Thoracic aorta (tissue), 2 donors: ENCODE results near the gene PHOSPHO2. TPM values are rescaled to one million over a fixed set of nuclear protein-coding genes. Genes with fewer than 3 reads are reported as not detected.

Experiments used
- ATAC-seq: fragments of 150-250 bp; one replicate; pipeline ENCODE4 v1.8.0; 2017; ENCODE audit warnings: low read depth; ENCODE audit not compliant: insufficient number of reproducible peaks, low FRiP score
- DNase-seq: peaks from one replicate; pipeline ENCODE4 v3.0.0-alpha.2; 2020; ENCODE audit warnings: low spot score
- H3K27ac ChIP-seq, 2 donors: fragments of 200-600 bp; sonication (generic); 1 replicate in 1 of 2; 2 replicates in 1 of 2; pipeline ENCODE4 v1.5.1; 2016; ENCODE audit warnings: mild to moderate bottlenecking in 2 of 2, moderate library complexity in 2 of 2
- H3K27me3 ChIP-seq: fragments of 200-600 bp; sonication (generic); replicated peaks from 2 replicates; pipeline ENCODE4 v1.6.0; 2016; ENCODE audit warnings: mild to moderate bottlenecking; ENCODE audit not compliant: insufficient read depth
- H3K36me3 ChIP-seq: fragments of 200-600 bp; sonication (generic); one replicate; pipeline ENCODE4 v1.5.1; 2016
- H3K4me1 ChIP-seq, 2 donors: fragments of 200-600 bp; sonication (generic); 1 replicate in 1 of 2; 2 replicates in 1 of 2; pipeline versions ENCODE4 v1.5.1 to v1.6.0; 2016; ENCODE audit warnings: low read depth in 2 of 2, mild to moderate bottlenecking in 1 of 2; ENCODE audit not compliant: control insufficient read depth in 1 of 2
- H3K4me3 ChIP-seq: fragments of 200-600 bp; sonication (generic); 2 replicates; pipeline ENCODE4 v1.5.1; 2016; ENCODE audit warnings: mild to moderate bottlenecking
- H3K9me3 ChIP-seq: fragments of 200-600 bp; sonication (generic); 2 replicates; pipeline ENCODE4 v1.5.1; 2016
- CTCF ChIP-seq: fragments of 200-600 bp; sonication (generic); IDR thresholded peaks from one replicate; pipeline ENCODE4 v1.5.1; 2019; ENCODE audit warnings: antibody characterized with exemption
- total RNA-seq, 2 donors: library from RNA; depleted of rRNA; stranded (reverse); fragments of >200 nt; gene quantifications; one replicate each; pipeline versions ENCODE4 v1.1.0 to v1.2.3, GENCODE V29; 2016

Gene PHOSPHO2
- total RNA-seq, 2 donors from 2014 or later, result 0.92 to 3.2 TPM

- no peak for TF ChIP-seq CTCF
Measured at GRCh38 chr2:169672406-169672805, 21.9 kb upstream of the PHOSPHO2 start.

GRCh38 chr2:169673106-169673505 lies 21.2 kb upstream of the PHOSPHO2 start:
- H3K4me3 ChIP-seq, result no peak overlapping the region
- H3K9me3 ChIP-seq, result no peaks in the 10 kb centered on the region
- DNase-seq, result no peak
- no peak overlapping the region for H3K27ac ChIP-seq
- ATAC-seq, result no peak
- H3K27me3 ChIP-seq, result no peaks in the 10 kb centered on the region
- H3K4me1 ChIP-seq, result no peaks in the 10 kb centered on the region
- H3K36me3 ChIP-seq, result no peaks in the 10 kb centered on the region
- TF ChIP-seq CTCF, result no peak

More at GRCh38 chr2:169672406-169672805, 21.9 kb upstream of the PHOSPHO2 start:
- DNase-seq (no peak), ATAC-seq (no peak)
- H3K4me3 ChIP-seq, result no peak overlapping the region
- no peaks in the 10 kb centered on the region for H3K9me3 ChIP-seq
- H3K27ac ChIP-seq, result no peak overlapping the region
- H3K27me3 ChIP-seq, result no peaks in the 10 kb centered on the region
- H3K36me3 ChIP-seq, result no peaks in the 10 kb centered on the region
- H3K4me1 ChIP-seq, result no peaks in the 10 kb centered on the region

GRCh38 chr2:169673921-169674320 lies 20.3 kb upstream of the PHOSPHO2 start:
- Histone ChIP-seq H3K4me3 (no peak overlapping the region), H3K27me3 (no peaks in the 10 kb centered on the region), H3K36me3 (no peaks in the 10 kb centered on the region), H3K9me3 (no peaks in the 10 kb centered on the region), H3K27ac (no peak overlapping the region), H3K4me1 (no peaks in the 10 kb centered on the region)
- no peak for DNase-seq
- no peak for ATAC-seq
- TF ChIP-seq CTCF, result no peak

- no peaks in the 10 kb centered on the region for H3K4me1 ChIP-seq
- H3K27ac ChIP-seq, result no peak overlapping the region
- no peaks in the 10 kb centered on the region for H3K36me3 ChIP-seq
- no peak for ATAC-seq
- no peak for DNase-seq
- TF ChIP-seq CTCF, result no peak
- H3K27me3 ChIP-seq, result no peaks in the 10 kb centered on the region
- H3K4me3 ChIP-seq, result no peak overlapping the region
- H3K9me3 ChIP-seq, result no peaks in the 10 kb centered on the region
Measured at GRCh38 chr2:169676357-169676756, 17.9 kb upstream of the PHOSPHO2 start.

- no peak for DNase-seq
- H3K9me3 ChIP-seq, result no peaks in the 10 kb centered on the region
- no peaks in the 10 kb centered on the region for H3K4me1 ChIP-seq
- H3K4me3 ChIP-seq, result no peak overlapping the region
- no peaks in the 10 kb centered on the region for H3K36me3 ChIP-seq
- ATAC-seq, result no peak
- no peak overlapping the region for H3K27ac ChIP-seq
- TF ChIP-seq CTCF, result no peak
- no peaks in the 10 kb centered on the region for H3K27me3 ChIP-seq
Measured at GRCh38 chr2:169676850-169677249, 17.4 kb upstream of the PHOSPHO2 start.
